Suprapubic skin (tissue), 4 donors: ENCODE measurements around the gene VILL. TPM values are rescaled to one million over a fixed set of nuclear protein-coding genes. Genes with fewer than 3 reads are reported as not detected.
"Not testable (repeated sequence)": the region's sequence is repeated elsewhere in the genome, so short reads cannot be mapped to it uniquely, and the experiment has no call there.

Experiments
- DNase-seq, 2 donors: peaks; one replicate each; pipeline ENCODE4 v3.0.0-alpha.2; 2019; ENCODE audit warnings: low spot score in 2 of 2
- H3K27ac ChIP-seq: fragments of 200-600 bp; sonication (generic); one replicate; pipeline ENCODE4 v1.5.1; 2019
- H3K27me3 ChIP-seq: fragments of 200-600 bp; sonication (generic); one replicate; pipeline ENCODE4 v1.5.1; 2019
- H3K36me3 ChIP-seq: fragments of 200-600 bp; sonication (generic); one replicate; pipeline ENCODE4 v1.5.1; 2019
- H3K4me1 ChIP-seq: fragments of 200-600 bp; sonication (generic); one replicate; pipeline ENCODE4 v1.5.1; 2019
- H3K4me3 ChIP-seq: fragments of 200-600 bp; sonication (generic); one replicate; pipeline ENCODE4 v1.5.1; 2019; ENCODE audit warnings: mild to moderate bottlenecking
- H3K9me3 ChIP-seq: fragments of 200-600 bp; sonication (generic); one replicate; pipeline ENCODE4 v1.5.1; 2019
- CTCF ChIP-seq, 2 donors: fragments of 200-600 bp in 1 of 2; fragments of 450-650 bp in 1 of 2; sonication (generic) in 1 of 2; IDR thresholded peaks; one replicate each; pipeline ENCODE4 v1.5.1; 2016 to 2019; ENCODE audit warnings: antibody characterized with exemption in 2 of 2, mild to moderate bottlenecking in 1 of 2, moderate library complexity in 1 of 2
- EP300 ChIP-seq: sonication (generic); formaldehyde crosslinking; IDR thresholded peaks from one replicate; pipeline ENCODE4 v1.6.1; 2017; ENCODE audit warnings: antibody characterized with exemption
- POLR2A ChIP-seq, 2 donors: fragments of 450-650 bp; IDR thresholded peaks; one replicate each; pipeline ENCODE4 v1.6.1; 2017; ENCODE audit warnings: antibody characterized with exemption in 2 of 2, mild to moderate bottlenecking in 2 of 2, moderate library complexity in 2 of 2
- POLR2AphosphoS5 ChIP-seq, 3 donors: sonication (generic); formaldehyde crosslinking; IDR thresholded peaks; one replicate each; pipeline ENCODE4 v1.6.1; 2017; ENCODE audit warnings: antibody characterized with exemption in 3 of 3
- WGBS: methylation state at CpG from one replicate; pipeline ENCODE4 v1.1.5; 2018; 5-methylcytosine and 5-hydroxymethylcytosine counted together
- total RNA-seq, 4 donors: library from RNA; depleted of rRNA; stranded (reverse); fragments of >200 nt; gene quantifications; one replicate each; pipeline ENCODE4 v1.1.0, GENCODE V29; 2016

The VILL gene
- total RNA-seq, 4 donors from 2014 or later, result 13.2 to 16.7 (median 15.0) TPM

GRCh38 chr3:38047896-38048295 is 57.3 kb downstream of the VILL start:
- no peak overlapping the region for H3K27ac ChIP-seq
- H3K4me3 ChIP-seq, result no peak overlapping the region
- TF ChIP-seq CTCF (IDR thresholded peaks at IDR 0.05) (no peak), POLR2AphosphoS5 (IDR thresholded peaks at IDR 0.05) (no peak), EP300 (no peak), POLR2A (IDR thresholded peaks at IDR 0.05) (no peak)
- no peaks in the 10 kb centered on the region for H3K36me3 ChIP-seq
- no peaks in the 10 kb centered on the region for H3K9me3 ChIP-seq
- no peak for DNase-seq
- no peaks in the 10 kb centered on the region for H3K27me3 ChIP-seq
- WGBS, result 57% methylated on average over 2 of the region's 2 CpGs
- peaks cover 6% of the 10 kb centered on the region for H3K4me1 ChIP-seq

- DNase-seq, result no peak
- H3K27ac ChIP-seq, result peak overlapping the region; percentile 69
- 79% methylated on average over 4 of the region's 4 CpGs for WGBS
- H3K36me3 ChIP-seq, result no peaks in the 10 kb centered on the region
- H3K9me3 ChIP-seq, result no peaks in the 10 kb centered on the region
- no peak for TF ChIP-seq POLR2AphosphoS5 (IDR thresholded peaks at IDR 0.05)
- TF ChIP-seq EP300, result no peak
- no peak for TF ChIP-seq POLR2A (IDR thresholded peaks at IDR 0.05)
- no peak for TF ChIP-seq CTCF (IDR thresholded peaks at IDR 0.05)
- peaks cover 6% of the 10 kb centered on the region for H3K4me1 ChIP-seq
- no peak overlapping the region for H3K4me3 ChIP-seq
- no peaks in the 10 kb centered on the region for H3K27me3 ChIP-seq
These were observed 59.0 kb downstream of the VILL start for GRCh38 chr3:38049358-38050126.

GRCh38 chr3:38051131-38051530 is 60.5 kb downstream of the VILL start:
- TF ChIP-seq CTCF (IDR thresholded peaks at IDR 0.05) (no peak), POLR2A (IDR thresholded peaks at IDR 0.05) (no peak), EP300 (no peak), POLR2AphosphoS5 (IDR thresholded peaks at IDR 0.05) (no peak)
- Histone ChIP-seq H3K27me3 (no peaks in the 10 kb centered on the region), H3K9me3 (no peaks in the 10 kb centered on the region), H3K27ac (no peak overlapping the region), H3K4me1 (peaks cover 6% of the 10 kb centered on the region), H3K4me3 (no peak overlapping the region), H3K36me3 (no peaks in the 10 kb centered on the region)
- no peak for DNase-seq
- WGBS, result 95% methylated on average over 13 of the region's 13 CpGs

- H3K4me1 ChIP-seq, H3K36me3 ChIP-seq, H3K27ac ChIP-seq, DNase-seq, H3K27me3 ChIP-seq, H3K9me3 ChIP-seq, H3K4me3 ChIP-seq: not testable (repeated sequence)
- 83% methylated on average over 2 of the region's 32 CpGs for WGBS
These were observed 62.7 kb downstream of the VILL start for GRCh38 chr3:38053286-38053685.

GRCh38 chr3:38053813-38054498 is 63.4 kb downstream of the VILL start:
- not testable (repeated sequence) for H3K4me3 ChIP-seq, H3K4me1 ChIP-seq, H3K36me3 ChIP-seq, H3K9me3 ChIP-seq, H3K27me3 ChIP-seq, DNase-seq, H3K27ac ChIP-seq
- WGBS, result 87% methylated on average over 7 of the region's 9 CpGs

- H3K4me3 ChIP-seq, result no peak overlapping the region
- WGBS, result 82% methylated on average over 3 of the region's 3 CpGs
- TF ChIP-seq POLR2AphosphoS5 (IDR thresholded peaks at IDR 0.05) (no peak), CTCF (IDR thresholded peaks at IDR 0.05) (no peak), POLR2A (IDR thresholded peaks at IDR 0.05) (no peak), EP300 (no peak)
- H3K4me1 ChIP-seq, result peaks cover 4% of the 10 kb centered on the region
- H3K27me3 ChIP-seq, result no peaks in the 10 kb centered on the region
- H3K9me3 ChIP-seq, result no peaks in the 10 kb centered on the region
- H3K36me3 ChIP-seq, result no peaks in the 10 kb centered on the region
- DNase-seq, result no peak
- H3K27ac ChIP-seq, result no peak overlapping the region
These were observed 64.0 kb downstream of the VILL start for GRCh38 chr3:38054499-38055001.
